Vagina (tissue), 2 donors: ENCODE data around the gene STRN4. TPM values are rescaled to one million over a fixed set of nuclear protein-coding genes. Genes with fewer than 3 reads are reported as not detected.

Experiments
- DNase-seq, 2 donors: peaks; one replicate each; pipeline ENCODE4 v3.0.0-alpha.2; 2017; ENCODE audit errors: extremely low spot score in 2 of 2
- H3K27ac ChIP-seq: fragments of 200-600 bp; sonication (generic); one replicate; pipeline ENCODE4 v1.5.1; 2019
- H3K27me3 ChIP-seq: fragments of 200-600 bp; sonication (generic); one replicate; pipeline ENCODE4 v1.5.1; 2019
- H3K36me3 ChIP-seq, 2 donors: fragments of 200-600 bp; sonication (generic); one replicate each; pipeline ENCODE4 v1.5.1; 2017 to 2019
- H3K4me1 ChIP-seq: fragments of 200-600 bp; sonication (generic); one replicate; pipeline ENCODE4 v1.5.1; 2019
- H3K4me3 ChIP-seq, 2 donors: fragments of 200-600 bp; sonication (generic); 1 replicate in 1 of 2; 2 replicates in 1 of 2; pipeline ENCODE4 v1.5.1; 2016 to 2019
- H3K9me3 ChIP-seq: fragments of 200-600 bp; sonication (generic); one replicate; pipeline ENCODE4 v1.5.1; 2019
- POLR2A ChIP-seq, 2 donors: fragments of 450-650 bp; IDR thresholded peaks; one replicate each; pipeline ENCODE4 v1.6.1; 2017; ENCODE audit warnings: antibody characterized with exemption in 2 of 2, mild to moderate bottlenecking in 2 of 2, moderate library complexity in 2 of 2
- POLR2AphosphoS5 ChIP-seq, 2 donors: sonication (generic); formaldehyde crosslinking; IDR thresholded peaks; one replicate each; pipeline ENCODE4 v1.9.0; 2017; ENCODE audit warnings: antibody characterized with exemption in 2 of 2, mild to moderate bottlenecking in 2 of 2, low read depth in 1 of 2; ENCODE audit not compliant: insufficient read depth in 1 of 2
- intact Hi-C: fragments of 100-400 bp; cut with DNase I; formaldehyde crosslinking; loops from one replicate; pipeline ENCODE4 v1.15.1; 2023
- total RNA-seq: library from RNA; depleted of rRNA; stranded (reverse); fragments of >200 nt; gene quantifications from one replicate; pipeline ENCODE4 v1.2.3, GENCODE V29; 2016
- TF ChIP-seq, protein P1 (sequence below), 3 experiments: fragments of 450-650 bp in 2 of 3; fragments of 200-600 bp in 1 of 3; sonication (generic) in 1 of 3; IDR thresholded peaks; one replicate each; pipeline ENCODE4 v1.5.1; 2017 to 2019; ENCODE audit warnings: antibody characterized with exemption in 3 of 3, mild to moderate bottlenecking in 2 of 3, moderate library complexity in 2 of 3

The STRN4 gene
- total RNA-seq, 1 donor from 2014 or later, result 85.0 TPM

DNA sequence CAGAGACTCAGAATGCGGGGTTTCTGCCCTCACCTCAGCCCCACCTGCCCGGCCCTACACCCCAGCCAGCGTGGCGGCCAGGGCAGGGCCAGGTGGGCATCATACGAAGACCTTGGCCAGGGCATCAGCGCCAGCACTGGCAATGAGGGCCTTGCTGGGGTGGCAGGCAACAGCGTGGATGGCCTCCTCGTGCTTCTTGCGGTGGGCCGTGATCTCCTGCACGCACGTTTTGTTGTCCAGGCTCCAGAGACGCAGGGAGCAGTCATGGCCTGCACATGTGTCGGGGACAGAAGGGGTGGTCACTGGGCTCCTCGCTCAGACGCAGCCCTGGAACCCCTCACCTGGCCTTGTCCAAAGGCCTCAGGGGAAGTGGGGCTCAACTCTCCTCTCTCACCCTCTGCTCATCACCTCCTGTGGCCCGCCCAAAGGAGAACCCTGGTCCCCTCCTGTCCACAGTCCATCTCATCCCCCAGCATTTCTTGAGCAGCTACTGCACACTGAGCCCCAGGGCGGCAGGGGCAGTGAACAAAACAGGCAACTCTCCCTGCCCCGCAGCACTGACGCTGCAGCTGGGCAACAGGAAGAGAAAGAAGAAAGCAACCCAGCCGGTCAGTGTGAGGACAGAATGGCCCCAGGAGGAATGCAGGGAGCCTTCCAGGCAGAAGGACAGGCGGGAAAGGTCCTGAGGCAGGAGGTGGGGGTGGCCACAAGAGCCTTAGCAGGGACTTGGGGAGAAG is 25.6 kb downstream of the STRN4 start:
- no peaks in the 10 kb centered on the region for H3K9me3 ChIP-seq
- no peak for TF ChIP-seq POLR2AphosphoS5 (IDR thresholded peaks at IDR 0.05; ENCODE audit: insufficient read depth in 1 of 2, low read depth in 1 of 2)
- TF ChIP-seq, protein P1, sequence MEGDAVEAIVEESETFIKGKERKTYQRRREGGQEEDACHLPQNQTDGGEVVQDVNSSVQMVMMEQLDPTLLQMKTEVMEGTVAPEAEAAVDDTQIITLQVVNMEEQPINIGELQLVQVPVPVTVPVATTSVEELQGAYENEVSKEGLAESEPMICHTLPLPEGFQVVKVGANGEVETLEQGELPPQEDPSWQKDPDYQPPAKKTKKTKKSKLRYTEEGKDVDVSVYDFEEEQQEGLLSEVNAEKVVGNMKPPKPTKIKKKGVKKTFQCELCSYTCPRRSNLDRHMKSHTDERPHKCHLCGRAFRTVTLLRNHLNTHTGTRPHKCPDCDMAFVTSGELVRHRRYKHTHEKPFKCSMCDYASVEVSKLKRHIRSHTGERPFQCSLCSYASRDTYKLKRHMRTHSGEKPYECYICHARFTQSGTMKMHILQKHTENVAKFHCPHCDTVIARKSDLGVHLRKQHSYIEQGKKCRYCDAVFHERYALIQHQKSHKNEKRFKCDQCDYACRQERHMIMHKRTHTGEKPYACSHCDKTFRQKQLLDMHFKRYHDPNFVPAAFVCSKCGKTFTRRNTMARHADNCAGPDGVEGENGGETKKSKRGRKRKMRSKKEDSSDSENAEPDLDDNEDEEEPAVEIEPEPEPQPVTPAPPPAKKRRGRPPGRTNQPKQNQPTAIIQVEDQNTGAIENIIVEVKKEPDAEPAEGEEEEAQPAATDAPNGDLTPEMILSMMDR (IDR thresholded peaks at IDR 0.05), result no peak
- no peak for TF ChIP-seq POLR2A (IDR thresholded peaks at IDR 0.05)
- peaks cover 22% of the 10 kb centered on the region for H3K4me1 ChIP-seq
- H3K27me3 ChIP-seq, result no peaks in the 10 kb centered on the region
- no peak overlapping the region for H3K4me3 ChIP-seq
- no peak overlapping the region for H3K27ac ChIP-seq
- intact Hi-C loops, result loop anchor here (10.0 kb wide), 1 partner anchor 106 kb away; no protein-coding TSS in a partner anchor
- peaks cover 0 to 52% of the 10 kb centered on the region in 2 donors for H3K36me3 ChIP-seq
- DNase-seq, result no peak

DNA sequence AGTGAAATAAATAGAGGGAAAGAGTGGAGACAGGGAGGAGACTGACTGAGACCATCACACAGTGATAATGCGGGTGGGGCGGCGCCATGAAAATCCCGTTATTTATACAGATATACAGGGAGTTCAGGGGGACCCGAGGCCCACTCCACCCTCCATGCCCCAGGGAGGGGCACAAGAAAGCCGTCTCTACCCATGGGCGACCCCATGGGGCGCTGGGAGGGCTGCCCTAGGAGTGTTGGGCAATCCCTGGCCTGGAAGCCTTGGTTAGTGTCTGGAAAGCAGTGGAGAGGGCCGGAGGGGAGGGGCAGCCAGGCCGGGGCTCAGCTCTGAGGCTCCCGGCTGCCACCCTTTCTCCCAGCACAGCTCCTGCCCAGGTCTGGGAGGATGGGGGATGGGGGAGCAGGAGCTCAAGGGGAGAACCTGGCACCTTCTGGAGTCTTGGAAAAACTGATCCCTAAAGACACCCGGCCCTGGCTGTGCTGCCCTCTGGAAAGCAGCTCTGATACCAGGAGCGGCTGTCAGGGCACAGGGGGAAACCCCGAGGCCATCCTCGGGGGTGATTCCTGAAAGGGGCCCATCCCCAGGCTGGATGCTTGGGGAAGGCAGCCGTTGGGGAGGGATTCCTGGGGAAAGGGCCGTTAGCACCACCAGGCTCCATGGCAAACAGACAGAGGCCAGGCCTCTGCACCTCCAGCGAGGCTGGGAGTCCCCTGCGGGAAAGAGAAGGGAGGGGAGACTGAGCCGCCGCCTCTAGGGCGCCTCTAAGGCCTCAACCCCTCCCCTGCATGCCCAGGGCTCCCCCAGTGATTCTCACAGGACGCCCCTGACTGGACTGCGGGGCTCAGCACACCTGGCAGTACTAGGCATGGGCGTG is 26.4 kb downstream of the STRN4 start:
- TF ChIP-seq POLR2AphosphoS5 (IDR thresholded peaks at IDR 0.05; ENCODE audit: insufficient read depth in 1 of 2, low read depth in 1 of 2) (no peak), POLR2A (IDR thresholded peaks at IDR 0.05) (no peak)
- TF ChIP-seq, protein P1 (IDR thresholded peaks at IDR 0.05), result no peak
- no peak overlapping the region for H3K27ac ChIP-seq
- peaks cover 0 to 44% of the 10 kb centered on the region in 2 donors for H3K36me3 ChIP-seq

DNA sequence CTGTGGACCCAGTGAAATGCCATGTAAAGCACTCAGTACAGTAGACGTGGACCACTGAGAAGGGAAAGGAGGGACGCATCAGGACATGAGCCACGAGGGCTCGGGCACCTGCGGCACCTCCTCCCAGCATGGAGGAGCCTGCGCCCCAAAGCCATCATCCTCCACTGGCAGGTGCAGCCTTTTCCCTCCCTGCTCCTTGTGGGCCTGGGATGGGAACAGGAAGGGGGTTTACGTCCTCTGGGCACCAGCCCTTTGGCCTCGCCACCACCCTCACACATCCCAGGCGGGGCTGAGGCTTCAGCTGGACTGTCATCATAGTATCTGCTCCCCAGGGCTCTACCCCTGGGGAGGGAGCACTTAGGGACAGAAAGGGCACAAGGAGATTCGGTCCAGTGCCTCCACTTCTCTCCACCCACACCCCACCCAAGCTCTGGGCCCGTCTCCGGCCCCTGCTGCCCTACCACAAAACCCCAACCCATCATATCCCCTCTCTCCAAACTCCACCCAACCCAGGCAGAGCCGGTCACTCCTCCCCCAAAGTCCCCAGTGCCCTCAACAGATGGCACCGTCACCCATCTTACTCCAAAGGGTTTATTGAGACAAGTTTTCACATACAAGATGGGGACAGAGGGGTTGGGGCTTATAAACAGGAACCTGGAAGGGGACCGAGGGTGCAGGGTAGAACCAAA is 27.2 kb downstream of the STRN4 start:
- Histone ChIP-seq H3K4me3 (no peak overlapping the region), H3K36me3 (peaks cover 0 to 36% of the 10 kb centered on the region in 2 donors), H3K27me3 (no peaks in the 10 kb centered on the region), H3K9me3 (no peaks in the 10 kb centered on the region), H3K4me1 (peaks cover 34% of the 10 kb centered on the region), H3K27ac (peak overlapping the region; percentile 96)
- intact Hi-C loops, result no loop called here
- TF ChIP-seq POLR2A (IDR thresholded peaks at IDR 0.05), result no peak
- TF ChIP-seq, protein P1 (IDR thresholded peaks at IDR 0.05), result no peak
- no peak for DNase-seq

More for the DNA sequence above, 26.4 kb downstream of the STRN4 start:
- Histone ChIP-seq H3K27me3 (no peaks in the 10 kb centered on the region), H3K4me1 (peaks cover 30% of the 10 kb centered on the region), H3K9me3 (no peaks in the 10 kb centered on the region), H3K4me3 (no peak overlapping the region)
- intact Hi-C loops, result loop anchor here (10.0 kb wide), 1 partner anchor 105 kb away; no protein-coding TSS in a partner anchor
- DNase-seq, result no peak

DNA sequence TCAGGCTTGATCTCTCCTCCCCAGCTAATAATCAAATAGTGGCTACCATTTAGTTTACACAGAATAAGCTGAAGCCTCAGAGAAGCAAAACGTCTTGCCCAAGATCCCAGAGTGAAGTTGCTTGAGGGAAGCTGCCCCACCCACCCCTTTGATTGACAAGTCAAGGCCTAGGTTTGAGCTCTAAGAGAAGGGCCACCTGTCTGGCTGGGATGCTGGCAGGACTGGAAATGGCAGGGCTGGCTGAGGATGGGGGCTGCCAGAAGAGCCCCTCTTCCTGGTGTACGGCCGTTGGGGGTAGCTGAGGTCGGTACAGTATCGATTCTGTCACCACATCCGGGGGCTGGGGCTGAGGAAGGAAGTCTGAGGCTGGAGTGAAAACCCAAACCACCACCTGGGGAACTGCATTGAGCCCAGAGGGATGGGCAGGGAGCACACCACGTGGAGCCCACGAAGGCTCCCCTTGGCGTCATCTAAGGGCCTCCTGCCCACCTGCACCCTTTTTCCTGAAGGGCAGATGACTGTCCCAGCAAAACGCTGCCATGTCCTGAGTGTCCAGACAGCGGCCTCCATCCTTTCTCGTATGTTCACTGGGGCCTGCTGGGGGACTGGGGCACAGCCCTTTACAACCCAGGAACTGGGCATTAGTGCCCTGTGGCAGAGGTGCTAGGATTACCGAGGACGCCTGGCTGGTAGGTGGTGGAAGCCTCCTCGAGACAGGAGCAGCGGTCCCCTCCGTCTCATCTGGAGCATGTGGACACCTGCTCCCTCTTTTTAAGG is 27.9 kb downstream of the STRN4 start:
- peaks cover 0 to 33% of the 10 kb centered on the region in 2 donors for H3K36me3 ChIP-seq
- peak overlapping the region; percentile 96 for H3K27ac ChIP-seq
- H3K4me3 ChIP-seq, result peak overlapping the region in 1 of 2 donors; percentile 92
- no peak for DNase-seq
- intact Hi-C loops, result no loop called here
- TF ChIP-seq, protein P1 (IDR thresholded peaks at IDR 0.05), result no peak
- TF ChIP-seq POLR2A (IDR thresholded peaks at IDR 0.05) (no peak), POLR2AphosphoS5 (IDR thresholded peaks at IDR 0.05; ENCODE audit: insufficient read depth in 1 of 2, low read depth in 1 of 2) (peak in 1 of 2 donors; percentile 29)
- H3K27me3 ChIP-seq, result no peaks in the 10 kb centered on the region
- peaks cover 34% of the 10 kb centered on the region for H3K4me1 ChIP-seq
- no peaks in the 10 kb centered on the region for H3K9me3 ChIP-seq
